H9 (cell line): Measurements from ENCODE around the gene ITIH4. TPM values are rescaled to one million over a fixed set of nuclear protein-coding genes. Genes with fewer than 3 reads are reported as not detected.

Experiments
- DNase-seq: peaks from one replicate; pipeline ENCODE4 v3.0.0-alpha.2; 2017
- H2AFZ ChIP-seq: one replicate; pipeline ENCODE4 v1.6.1; 2013; ENCODE audit warnings: mild to moderate bottlenecking, low read length, control low read depth, moderate library complexity
- H2AK5ac ChIP-seq: 2 replicates; pipeline ENCODE4 v1.6.1; 2013; ENCODE audit warnings: low read length, control low read depth, mixed read lengths; ENCODE audit not compliant: insufficient read length
- H2BK120ac ChIP-seq: one replicate; pipeline ENCODE4 v1.6.1; 2013; ENCODE audit warnings: low read depth, mild to moderate bottlenecking, low read length, control low read depth, inconsistent platforms; ENCODE audit not compliant: poor library complexity, severe bottlenecking
- H2BK12ac ChIP-seq: 2 replicates; pipeline ENCODE4 v1.6.1; 2013; ENCODE audit warnings: low read length, control low read depth, mixed read lengths, low read depth; ENCODE audit not compliant: insufficient read length
- H2BK15ac ChIP-seq: 2 replicates; pipeline ENCODE4 v1.6.1; 2013; ENCODE audit warnings: low read depth, low read length, control low read depth
- H2BK20ac ChIP-seq: one replicate; pipeline ENCODE4 v1.6.1; 2013; ENCODE audit warnings: low read depth, mild to moderate bottlenecking, low read length, control low read depth, inconsistent platforms; ENCODE audit not compliant: poor library complexity, severe bottlenecking
- H2BK5ac ChIP-seq: 2 replicates; pipeline ENCODE4 v1.6.1; 2013; ENCODE audit warnings: low read length, control low read depth, mixed read lengths; ENCODE audit not compliant: insufficient read length
- H3K14ac ChIP-seq: 2 replicates; pipeline ENCODE4 v1.6.1; 2013; ENCODE audit warnings: low read length, control low read depth; ENCODE audit not compliant: insufficient read depth
- H3K18ac ChIP-seq: 2 replicates; pipeline ENCODE4 v1.6.1; 2013; ENCODE audit warnings: low read depth, mild to moderate bottlenecking, mixed read lengths, low read length, control low read depth; ENCODE audit not compliant: insufficient read length
- H3K23ac ChIP-seq: 2 replicates; pipeline ENCODE4 v1.6.1; 2013; ENCODE audit warnings: low read length, control low read depth, mixed read lengths, low read depth; ENCODE audit not compliant: insufficient read length
- H3K23me2 ChIP-seq: 2 replicates; pipeline ENCODE4 v1.6.1; 2013; ENCODE audit warnings: low read depth, mild to moderate bottlenecking, mixed read lengths, low read length, control low read depth; ENCODE audit not compliant: insufficient read length, poor library complexity, severe bottlenecking
- H3K27ac ChIP-seq: 2 replicates; pipeline ENCODE4 v1.5.1; 2013; ENCODE audit warnings: low read length, control low read depth, mixed read lengths, low read depth; ENCODE audit not compliant: insufficient read length
- H3K27me3 ChIP-seq: 2 replicates; pipeline ENCODE4 v1.6.1; 2013; ENCODE audit warnings: low read length, control low read depth, inconsistent platforms; ENCODE audit not compliant: insufficient read depth
- H3K4ac ChIP-seq: 2 replicates; pipeline ENCODE4 v1.6.1; 2013; ENCODE audit warnings: low read depth, mild to moderate bottlenecking, control low read depth, inconsistent platforms, low read length, moderate library complexity
- H3K4me1 ChIP-seq: 2 replicates; pipeline ENCODE4 v1.6.1; 2013; ENCODE audit warnings: low read length, control low read depth, inconsistent platforms; ENCODE audit not compliant: insufficient read depth
- H3K4me2 ChIP-seq: 2 replicates; pipeline ENCODE4 v1.6.1; 2013; ENCODE audit warnings: low read length, control low read depth, mixed read lengths; ENCODE audit not compliant: insufficient read length, insufficient read depth
- H3K56ac ChIP-seq: 2 replicates; pipeline ENCODE4 v1.6.1; 2013; ENCODE audit warnings: low read depth, mild to moderate bottlenecking, mixed read lengths, low read length, control low read depth; ENCODE audit not compliant: insufficient read length
- H3K79me1 ChIP-seq: 2 replicates; pipeline ENCODE4 v1.6.1; 2013; ENCODE audit warnings: low read depth, mild to moderate bottlenecking, moderate library complexity, low read length, control low read depth, inconsistent platforms; ENCODE audit not compliant: insufficient read depth, poor library complexity, severe bottlenecking
- H3K79me2 ChIP-seq: 2 replicates; pipeline ENCODE4 v1.6.1; 2013; ENCODE audit warnings: low read length, control low read depth, inconsistent platforms; ENCODE audit not compliant: insufficient read depth
- H3K9ac ChIP-seq: 2 replicates; pipeline ENCODE4 v1.6.1; 2013; ENCODE audit warnings: low read length, control low read depth, mixed read lengths; ENCODE audit not compliant: insufficient read length; ENCODE audit errors: extremely low read depth
- H3K9me3 ChIP-seq: one replicate; pipeline ENCODE4 v1.6.1; 2013; ENCODE audit warnings: low read depth, low read length, inconsistent platforms; ENCODE audit not compliant: control insufficient read depth
- H3T11ph ChIP-seq: one replicate; pipeline ENCODE4 v1.6.1; 2013; ENCODE audit warnings: mild to moderate bottlenecking, low read length, control low read depth, inconsistent platforms
- H4K20me1 ChIP-seq: one replicate; pipeline ENCODE4 v1.6.1; 2013; ENCODE audit not compliant: control insufficient read depth, insufficient read length, insufficient read depth
- H4K5ac ChIP-seq: 2 replicates; pipeline ENCODE4 v1.6.1; 2013; ENCODE audit warnings: low read depth, mild to moderate bottlenecking, mixed read lengths, low read length, control low read depth; ENCODE audit not compliant: insufficient read length
- H4K8ac ChIP-seq: replicated peaks from 2 replicates; pipeline ENCODE4 v1.6.1; 2013; ENCODE audit warnings: low read length, control low read depth, mixed read lengths, low read depth; ENCODE audit not compliant: insufficient read length
- H4K91ac ChIP-seq: 2 replicates; pipeline ENCODE4 v1.6.1; 2013; ENCODE audit warnings: low read depth, mild to moderate bottlenecking, moderate library complexity, mixed read lengths, low read length, control low read depth; ENCODE audit not compliant: insufficient read length
- H3K27ac Mint-ChIP-seq, 3 experiments: 2 replicates in 2 of 3; 3 replicates in 1 of 3; pipeline ENCODE4 v1.8.0; 2020 to 2021; ENCODE audit warnings: mixed read lengths in 3 of 3, mild to moderate bottlenecking in 1 of 3, moderate library complexity in 1 of 3
- H3K27me3 Mint-ChIP-seq: 2 replicates; pipeline ENCODE4 v1.8.0; 2021; ENCODE audit warnings: low read depth, mild to moderate bottlenecking, moderate library complexity, mixed read lengths
- H3K36me3 Mint-ChIP-seq, 3 experiments: 2 replicates in 2 of 3; 3 replicates in 1 of 3; pipeline ENCODE4 v1.8.0; 2020 to 2021; ENCODE audit warnings: low read depth in 3 of 3, mixed read lengths in 3 of 3; ENCODE audit not compliant: insufficient read depth in 1 of 3
- H3K4me1 Mint-ChIP-seq, 2 experiments: 2 replicates each; pipeline ENCODE4 v1.8.0; 2020; ENCODE audit warnings: mixed read lengths in 2 of 2
- H3K4me3 Mint-ChIP-seq, 2 experiments: 2 replicates in 1 of 2; 3 replicates in 1 of 2; pipeline ENCODE4 v1.8.0; 2020 to 2021; ENCODE audit warnings: mild to moderate bottlenecking in 2 of 2, mixed read lengths in 2 of 2, moderate library complexity in 1 of 2
- H3K9me3 Mint-ChIP-seq, 2 experiments: 2 replicates in 1 of 2; 3 replicates in 1 of 2; pipeline ENCODE4 v1.8.0; 2020; ENCODE audit warnings: mild to moderate bottlenecking in 2 of 2, mixed read lengths in 2 of 2, moderate library complexity in 1 of 2
- CTCF ChIP-seq: fragments of 200-600 bp; sonication (generic); conservative IDR thresholded peaks from 3 replicates; pipeline ENCODE4 v1.8.0; 2021; ENCODE audit warnings: antibody characterized with exemption, mild to moderate bottlenecking
- WGBS: extraction: QIAGEN DNeasy Blood & Tissue Kit; methylation state at CpG from one replicate; pipeline ENCODE4 v1.1.7; 2013; ENCODE audit warnings: missing lambda C conversion rate, low lambda C conversion rate, mixed read lengths; ENCODE audit not compliant: insufficient read length; ENCODE audit errors: extremely low coverage; 5-methylcytosine and 5-hydroxymethylcytosine counted together
- total RNA-seq: library from RNA; stranded (reverse); gene quantifications from 2 replicates; pipeline ENCODE4 v1.2.1, GENCODE V29; 2021

The ITIH4 gene
- total RNA-seq, 1 experiment from 2014 or later: 3.0 TPM

- no peak overlapping the region for H2BK120ac ChIP-seq
- H3K27ac ChIP-seq: no peak overlapping the region
- H3K27ac Mint-ChIP-seq: peak overlapping the region in 1 of 3 experiments; percentile 41; a peak in 1 of 7 replicates
- H3K9me3 ChIP-seq: no peaks in the 10 kb centered on the region
- no peak overlapping the region for H2BK20ac ChIP-seq
- no peak overlapping the region for H3K4me2 ChIP-seq
- H2AFZ ChIP-seq: no peak overlapping the region
- no peak overlapping the region for H3K56ac ChIP-seq
- no peaks in the 10 kb centered on the region for H3K79me2 ChIP-seq
- no peak overlapping the region for H3K18ac ChIP-seq
- H3K23ac ChIP-seq: no peak overlapping the region
- H2BK15ac ChIP-seq: no peak overlapping the region
- no peak overlapping the region for H4K8ac ChIP-seq
- H4K5ac ChIP-seq: no peak overlapping the region
- peaks cover 8 to 18% of the 10 kb centered on the region in 2 experiments for H3K4me1 Mint-ChIP-seq
- no peak overlapping the region for H4K91ac ChIP-seq
- H2AK5ac ChIP-seq: no peak overlapping the region
- no peak overlapping the region for H3K9ac ChIP-seq
- H3K4ac ChIP-seq: no peak overlapping the region
- H3K4me1 ChIP-seq: no peaks in the 10 kb centered on the region
- H2BK12ac ChIP-seq: no peak overlapping the region
- WGBS: no CpG with 5 or more reads among the region's 6 CpGs
- H3K14ac ChIP-seq: no peak overlapping the region
- no peak overlapping the region for H3T11ph ChIP-seq
- DNase-seq: no peak
- no peaks in the 10 kb centered on the region for H3K27me3 ChIP-seq
- H3K79me1 ChIP-seq: no peaks in the 10 kb centered on the region
- no peak overlapping the region for H3K4me3 Mint-ChIP-seq
- H3K9me3 Mint-ChIP-seq: no peaks in the 10 kb centered on the region; a peak in 1 of 5 replicates
- no peak overlapping the region for H2BK5ac ChIP-seq
- no peaks in the 10 kb centered on the region for H4K20me1 ChIP-seq
- peaks cover 16 to 40% (median 31%) of the 10 kb centered on the region in 3 experiments for H3K36me3 Mint-ChIP-seq
- H3K27me3 Mint-ChIP-seq: no peaks in the 10 kb centered on the region
- TF ChIP-seq CTCF: no peak
- H3K23me2 ChIP-seq: no peaks in the 10 kb centered on the region
Observed at GRCh38 chr3:52847241-52847640, 16.8 kb upstream of the ITIH4 start.
